Stomach (tissue), 9 donors: Measurements from ENCODE around the gene RCN1. TPM values are rescaled to one million over a fixed set of nuclear protein-coding genes. Genes with fewer than 3 reads are reported as not detected.

ENCODE experiments used
- DNase-seq, 2 donors: peaks; one replicate each; pipeline versions ENCODE4 v3.0.0 to v3.0.0-alpha.2; 2013 to 2019
- H3K27ac ChIP-seq, 5 donors: fragments of 200-600 bp in 4 of 5; sonication (generic) in 4 of 5; one replicate each; pipeline ENCODE4 v1.5.1; 2013 to 2019; ENCODE audit warnings: mild to moderate bottlenecking in 1 of 5, moderate library complexity in 1 of 5
- H3K27me3 ChIP-seq, 3 donors: fragments of 200-600 bp; sonication (generic); one replicate each; pipeline ENCODE4 v1.5.1; 2017 to 2019; ENCODE audit warnings: mixed run types in 1 of 3
- H3K36me3 ChIP-seq, 4 donors: fragments of 200-600 bp; sonication (generic); 1 replicate in 3 of 4; 2 replicates in 1 of 4; pipeline ENCODE4 v1.5.1; 2016 to 2019
- H3K4me1 ChIP-seq, 4 donors: fragments of 200-600 bp; sonication (generic); one replicate each; pipeline ENCODE4 v1.5.1; 2016 to 2019
- H3K4me3 ChIP-seq, 4 donors: fragments of 200-600 bp; sonication (generic) in 3 of 4; one replicate each; pipeline ENCODE4 v1.5.1; 2016 to 2019; ENCODE audit warnings: mild to moderate bottlenecking in 1 of 4
- H3K9me3 ChIP-seq, 4 donors: fragments of 200-600 bp; sonication (generic); one replicate each; pipeline ENCODE4 v1.5.1; 2016 to 2019
- EP300 ChIP-seq: sonication (generic); formaldehyde crosslinking; IDR thresholded peaks from one replicate; pipeline ENCODE4 v1.6.1; 2017; ENCODE audit warnings: antibody characterized with exemption
- POLR2A ChIP-seq, 4 donors: fragments of 450-650 bp; IDR thresholded peaks; one replicate each; pipeline ENCODE4 v1.6.1; 2016; ENCODE audit warnings: antibody characterized with exemption in 4 of 4, control low read depth in 2 of 4, mild to moderate bottlenecking in 1 of 4, moderate library complexity in 1 of 4
- POLR2AphosphoS5 ChIP-seq, 3 donors: sonication (generic); formaldehyde crosslinking; IDR thresholded peaks; one replicate each; pipeline ENCODE4 v1.6.1; 2016; ENCODE audit warnings: antibody characterized with exemption in 3 of 3
- WGBS, 5 donors: extraction: QIAGEN DNeasy Blood & Tissue Kit in 3 of 5; methylation state at CpG; one replicate each; pipeline versions ENCODE4 v1.1.5 to v1.1.7; 2013 to 2018; 5-methylcytosine and 5-hydroxymethylcytosine counted together
- intact Hi-C: fragments of 100-400 bp; cut with DNase I; formaldehyde crosslinking; loops from one replicate; pipeline ENCODE4 v1.15.1; 2023; ENCODE audit warnings: low total_unique reads
- polyA plus RNA-seq, 3 donors: library from polyadenylated mRNA; stranded (reverse); fragments of 200-250 nt; gene quantifications; one replicate each; pipeline ENCODE4 v1.2.3, GENCODE V29; 2013
- total RNA-seq, 5 donors: library from RNA; depleted of rRNA; stranded (reverse); fragments of >200 nt; gene quantifications; one replicate each; pipeline versions ENCODE4 v1.1.0 to v1.2.3, GENCODE V29; 2014 to 2016
- TF ChIP-seq, protein P1 (sequence below), 7 experiments: fragments of 450-650 bp in 4 of 7; fragments of 200-600 bp in 3 of 7; sonication (generic) in 3 of 7; IDR thresholded peaks; one replicate each; pipeline ENCODE4 v1.5.1; 2016 to 2019; ENCODE audit warnings: antibody characterized with exemption in 7 of 7, control low read depth in 2 of 7, mild to moderate bottlenecking in 1 of 7
- donor health status: healthy with polysubstance abuse.
- donor health status: Bipolar disorder and iron deficiency.
- donor health status: healthy.

RCN1 gene
- total and polyA plus RNA-seq, 8 donors = 3.5 to 91.1 (median 35.0) TPM

DNA sequence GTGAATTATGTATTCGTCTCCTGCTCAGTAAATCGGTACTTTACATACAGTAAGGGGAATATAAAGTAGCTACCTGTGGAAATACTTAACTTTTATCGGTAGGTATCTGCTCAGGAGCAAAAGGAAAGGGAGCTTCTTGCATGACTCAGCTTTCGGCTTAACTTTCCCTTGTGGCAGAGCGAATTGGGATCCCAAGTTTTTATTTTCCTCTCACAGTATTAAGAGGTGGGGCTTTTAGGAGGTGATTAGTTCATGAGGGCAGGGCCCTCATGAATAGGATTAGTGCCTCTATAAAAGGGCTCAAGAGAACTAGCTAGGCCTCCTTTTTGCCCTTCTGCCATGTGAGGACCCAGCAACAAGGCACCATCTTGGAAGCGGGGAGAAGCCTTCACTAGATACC, 18.7 kb downstream of the RCN1 start:
- peaks cover 0 to 3% (median 0%) of the 10 kb centered on the region in 3 donors for H3K27me3 ChIP-seq

DNA sequence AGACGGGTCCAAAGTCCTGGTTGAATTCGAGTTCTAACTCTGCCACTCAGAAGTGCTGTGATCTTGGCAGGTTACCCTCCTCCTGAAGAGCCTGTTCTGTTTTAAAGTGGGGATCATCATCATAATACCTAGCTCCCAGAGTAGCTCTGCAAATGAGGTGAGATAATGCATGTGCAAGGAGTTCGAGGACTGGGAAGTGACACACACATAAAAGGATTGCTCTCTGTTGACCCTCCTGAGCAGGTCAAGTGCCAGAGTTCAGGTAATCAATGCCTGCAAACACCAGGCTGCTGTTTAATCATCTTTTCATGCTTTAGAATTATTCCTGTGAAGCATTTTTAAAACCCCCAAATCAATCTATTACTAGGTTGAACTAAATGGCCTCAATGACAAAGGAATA, 19.9 kb downstream of the RCN1 start:
- Histone ChIP-seq H3K27me3 (peaks cover 0 to 3% (median 0%) of the 10 kb centered on the region in 3 donors), H3K4me3 (no peak overlapping the region), H3K4me1 (no peaks in the 10 kb centered on the region), H3K9me3 (no peaks in the 10 kb centered on the region), H3K27ac (no peak overlapping the region), H3K36me3 (peaks cover 0 to 6% (median 5%) of the 10 kb centered on the region in 4 donors)
- 71 to 93% (median 79%) methylated on average over 3 of the region's 3 CpGs for WGBS, 5 donors
- DNase-seq = no peak
- TF ChIP-seq, protein P1, sequence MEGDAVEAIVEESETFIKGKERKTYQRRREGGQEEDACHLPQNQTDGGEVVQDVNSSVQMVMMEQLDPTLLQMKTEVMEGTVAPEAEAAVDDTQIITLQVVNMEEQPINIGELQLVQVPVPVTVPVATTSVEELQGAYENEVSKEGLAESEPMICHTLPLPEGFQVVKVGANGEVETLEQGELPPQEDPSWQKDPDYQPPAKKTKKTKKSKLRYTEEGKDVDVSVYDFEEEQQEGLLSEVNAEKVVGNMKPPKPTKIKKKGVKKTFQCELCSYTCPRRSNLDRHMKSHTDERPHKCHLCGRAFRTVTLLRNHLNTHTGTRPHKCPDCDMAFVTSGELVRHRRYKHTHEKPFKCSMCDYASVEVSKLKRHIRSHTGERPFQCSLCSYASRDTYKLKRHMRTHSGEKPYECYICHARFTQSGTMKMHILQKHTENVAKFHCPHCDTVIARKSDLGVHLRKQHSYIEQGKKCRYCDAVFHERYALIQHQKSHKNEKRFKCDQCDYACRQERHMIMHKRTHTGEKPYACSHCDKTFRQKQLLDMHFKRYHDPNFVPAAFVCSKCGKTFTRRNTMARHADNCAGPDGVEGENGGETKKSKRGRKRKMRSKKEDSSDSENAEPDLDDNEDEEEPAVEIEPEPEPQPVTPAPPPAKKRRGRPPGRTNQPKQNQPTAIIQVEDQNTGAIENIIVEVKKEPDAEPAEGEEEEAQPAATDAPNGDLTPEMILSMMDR (IDR thresholded peaks at IDR 0.05) = no peak
- no peak for TF ChIP-seq POLR2A (IDR thresholded peaks at IDR 0.05)
- TF ChIP-seq POLR2AphosphoS5 (IDR thresholded peaks at IDR 0.05) = no peak
- TF ChIP-seq EP300 = no peak
- intact Hi-C loops = no loop called here

More for the DNA sequence above, 18.7 kb downstream of the RCN1 start:
- Histone ChIP-seq H3K4me1 (no peaks in the 10 kb centered on the region), H3K9me3 (no peaks in the 10 kb centered on the region), H3K36me3 (peaks cover 0 to 14% (median 12%) of the 10 kb centered on the region in 4 donors), H3K4me3 (no peak overlapping the region), H3K27ac (no peak overlapping the region)
- intact Hi-C loops = no loop called here
- no peak for DNase-seq
- no peak for TF ChIP-seq EP300
- TF ChIP-seq, protein P1 (IDR thresholded peaks at IDR 0.05) = no peak
- no peak for TF ChIP-seq POLR2AphosphoS5 (IDR thresholded peaks at IDR 0.05)
- no peak for TF ChIP-seq POLR2A (IDR thresholded peaks at IDR 0.05)
- WGBS, 5 donors = 90 to 97% (median 95%) methylated on average over 6 of the region's 6 CpGs

DNA sequence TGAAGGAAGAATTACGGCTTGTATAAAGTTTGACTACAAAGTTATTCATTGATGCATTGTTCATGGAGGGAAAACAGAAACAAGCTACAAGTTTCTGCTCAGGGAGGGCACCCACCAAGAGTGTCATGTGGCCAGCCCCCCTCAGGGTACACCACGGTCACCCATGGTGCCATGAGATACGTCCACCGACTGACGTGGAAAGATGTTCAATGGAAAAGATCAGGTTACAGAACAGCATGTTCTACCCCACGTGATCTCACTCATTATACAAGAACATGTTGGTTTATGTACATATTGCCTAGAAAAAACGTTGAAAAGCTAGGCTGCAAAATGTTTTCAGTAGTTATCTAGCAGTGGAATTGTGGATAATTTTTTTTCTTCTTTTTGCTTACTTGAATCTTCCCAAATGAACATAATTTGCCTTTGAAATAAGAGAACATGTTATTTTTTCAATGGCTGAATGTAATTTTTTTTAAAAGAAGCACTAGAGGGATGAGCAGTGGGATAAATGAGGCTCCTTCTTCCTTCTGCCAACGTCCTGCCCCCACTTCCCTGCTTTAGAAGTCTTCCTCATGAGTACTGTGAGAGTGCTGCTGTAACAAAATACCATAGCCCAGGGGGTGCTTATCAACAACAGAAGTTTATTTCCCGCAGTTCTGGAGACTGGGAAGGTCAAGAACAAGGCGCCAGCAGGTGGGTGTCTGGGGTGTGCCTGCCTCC, 22.5 kb downstream of the RCN1 start:
- TF ChIP-seq, protein P1 (IDR thresholded peaks at IDR 0.05) = no peak
- TF ChIP-seq EP300 (no peak), POLR2A (IDR thresholded peaks at IDR 0.05) (no peak), POLR2AphosphoS5 (IDR thresholded peaks at IDR 0.05) (no peak)
- no peak overlapping the region for H3K27ac ChIP-seq
- intact Hi-C loops = no loop called here
- DNase-seq = no peak
- no peaks in the 10 kb centered on the region for H3K4me1 ChIP-seq
- no peak overlapping the region for H3K4me3 ChIP-seq
- H3K9me3 ChIP-seq = no peaks in the 10 kb centered on the region
- 19 to 35% (median 30%) methylated on average over 10 of the region's 10 CpGs for WGBS, 5 donors
- no peaks in the 10 kb centered on the region for H3K36me3 ChIP-seq
- H3K27me3 ChIP-seq = peaks cover 0 to 3% (median 0%) of the 10 kb centered on the region in 3 donors

DNA sequence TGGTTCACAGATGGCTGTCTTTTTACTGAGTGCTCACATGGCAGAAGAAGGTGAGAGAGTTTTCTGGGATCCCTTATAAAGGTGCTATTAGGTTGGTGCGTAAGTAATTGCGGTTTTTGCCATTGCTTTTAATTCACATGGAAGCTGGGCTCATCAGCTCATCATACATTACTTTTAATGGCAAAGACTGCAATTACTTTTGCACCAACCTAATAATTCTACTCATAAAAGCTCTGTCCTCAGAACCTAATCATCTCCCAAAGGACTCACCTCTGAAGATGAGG, 23.0 kb downstream of the RCN1 start:
- Histone ChIP-seq H3K27me3 (peaks cover 0 to 3% (median 0%) of the 10 kb centered on the region in 3 donors), H3K36me3 (no peaks in the 10 kb centered on the region), H3K4me1 (no peaks in the 10 kb centered on the region), H3K4me3 (no peak overlapping the region), H3K27ac (no peak overlapping the region), H3K9me3 (no peaks in the 10 kb centered on the region)
- WGBS, 5 donors = 83 to 96% (median 89%) methylated on average over 2 of the region's 2 CpGs
- intact Hi-C loops = no loop called here
- no peak for DNase-seq
- TF ChIP-seq, protein P1 (IDR thresholded peaks at IDR 0.05) = no peak
- TF ChIP-seq POLR2A (IDR thresholded peaks at IDR 0.05) = no peak
- no peak for TF ChIP-seq POLR2AphosphoS5 (IDR thresholded peaks at IDR 0.05)
- TF ChIP-seq EP300 = no peak
